ENCODE data around the gene ZNF74. TPM values are rescaled to one million over a fixed set of nuclear protein-coding genes. Genes with fewer than 3 reads are reported as not detected.
"Not testable (repeated sequence)": the region's sequence is repeated elsewhere in the genome, so short reads cannot be mapped to it uniquely, and the experiment has no call there.

The ZNF74 gene
- total and polyA plus RNA-seq, 12 donors: 1.4 to 6.7 (median 4.4) TPM

DNA sequence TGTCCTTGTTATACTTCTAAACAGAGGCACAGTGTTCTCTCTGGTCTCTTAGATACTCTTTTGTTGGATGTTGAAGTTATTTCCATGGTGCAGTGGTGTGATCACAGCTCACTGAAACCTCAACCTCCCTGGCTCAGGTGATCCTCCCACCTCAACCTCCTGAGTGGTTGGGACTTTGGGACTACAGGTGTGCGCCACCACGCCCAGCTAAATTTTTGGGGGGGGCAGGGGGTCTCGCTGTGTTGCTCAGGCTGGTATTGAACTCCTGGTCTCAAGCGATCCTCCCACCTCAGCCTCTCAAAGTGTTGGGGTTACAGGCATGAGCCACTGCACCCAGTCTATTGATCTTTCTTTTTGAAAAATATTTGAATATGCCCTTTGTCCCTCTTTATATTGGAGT, 14.9 kb downstream of the ZNF74 start:
- Histone ChIP-seq H3K9me3 (no peaks in the 10 kb centered on the region), H3K27me3 (no peaks in the 10 kb centered on the region), H3K27ac (no peak overlapping the region), H3K36me3 (peaks cover 0 to 42% (median 20%) of the 10 kb centered on the region in 9 donors), H3K4me1 (no peaks in the 10 kb centered on the region), H3K4me3 (no peak overlapping the region)
- intact Hi-C loops (cut with DNase I): no loop called here
- DNase-seq (no peak), ATAC-seq (no peak)
- TF ChIP-seq, protein P1, sequence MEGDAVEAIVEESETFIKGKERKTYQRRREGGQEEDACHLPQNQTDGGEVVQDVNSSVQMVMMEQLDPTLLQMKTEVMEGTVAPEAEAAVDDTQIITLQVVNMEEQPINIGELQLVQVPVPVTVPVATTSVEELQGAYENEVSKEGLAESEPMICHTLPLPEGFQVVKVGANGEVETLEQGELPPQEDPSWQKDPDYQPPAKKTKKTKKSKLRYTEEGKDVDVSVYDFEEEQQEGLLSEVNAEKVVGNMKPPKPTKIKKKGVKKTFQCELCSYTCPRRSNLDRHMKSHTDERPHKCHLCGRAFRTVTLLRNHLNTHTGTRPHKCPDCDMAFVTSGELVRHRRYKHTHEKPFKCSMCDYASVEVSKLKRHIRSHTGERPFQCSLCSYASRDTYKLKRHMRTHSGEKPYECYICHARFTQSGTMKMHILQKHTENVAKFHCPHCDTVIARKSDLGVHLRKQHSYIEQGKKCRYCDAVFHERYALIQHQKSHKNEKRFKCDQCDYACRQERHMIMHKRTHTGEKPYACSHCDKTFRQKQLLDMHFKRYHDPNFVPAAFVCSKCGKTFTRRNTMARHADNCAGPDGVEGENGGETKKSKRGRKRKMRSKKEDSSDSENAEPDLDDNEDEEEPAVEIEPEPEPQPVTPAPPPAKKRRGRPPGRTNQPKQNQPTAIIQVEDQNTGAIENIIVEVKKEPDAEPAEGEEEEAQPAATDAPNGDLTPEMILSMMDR (IDR thresholded peaks at IDR 0.05): no peak
- 93 to 95% methylated on average over 4 of the region's 4 CpGs for WGBS, 2 donors

DNA sequence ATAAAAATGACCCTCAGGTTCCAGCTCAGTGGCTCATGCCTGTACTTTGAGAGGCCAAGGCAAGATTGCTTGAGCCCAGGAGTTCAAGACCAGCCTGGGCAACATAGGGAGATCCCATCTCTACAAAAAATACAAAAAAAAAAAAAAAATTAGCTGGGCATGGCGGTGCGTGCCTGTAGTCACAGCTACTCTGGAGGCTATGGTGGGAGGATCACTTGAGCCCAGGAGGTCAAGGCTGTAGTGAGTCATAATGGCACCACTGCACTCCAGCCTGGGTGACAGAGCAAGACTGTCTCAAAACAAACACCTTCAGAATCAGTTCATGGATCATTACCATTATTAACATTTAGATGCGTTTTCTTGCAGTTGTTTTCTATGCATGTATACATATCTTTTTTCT, 15.4 kb downstream of the ZNF74 start:
- H3K9me3 ChIP-seq; H3K4me1 ChIP-seq; DNase-seq; H3K27ac ChIP-seq; H3K27me3 ChIP-seq; ATAC-seq; intact Hi-C loops (cut with DNase I); H3K4me3 ChIP-seq: not testable (repeated sequence)
- 96 to 98% methylated on average over 3 of the region's 3 CpGs for WGBS, 2 donors
- peaks cover 0 to 41% (median 20%) of the 10 kb centered on the region in 9 donors for H3K36me3 ChIP-seq

DNA sequence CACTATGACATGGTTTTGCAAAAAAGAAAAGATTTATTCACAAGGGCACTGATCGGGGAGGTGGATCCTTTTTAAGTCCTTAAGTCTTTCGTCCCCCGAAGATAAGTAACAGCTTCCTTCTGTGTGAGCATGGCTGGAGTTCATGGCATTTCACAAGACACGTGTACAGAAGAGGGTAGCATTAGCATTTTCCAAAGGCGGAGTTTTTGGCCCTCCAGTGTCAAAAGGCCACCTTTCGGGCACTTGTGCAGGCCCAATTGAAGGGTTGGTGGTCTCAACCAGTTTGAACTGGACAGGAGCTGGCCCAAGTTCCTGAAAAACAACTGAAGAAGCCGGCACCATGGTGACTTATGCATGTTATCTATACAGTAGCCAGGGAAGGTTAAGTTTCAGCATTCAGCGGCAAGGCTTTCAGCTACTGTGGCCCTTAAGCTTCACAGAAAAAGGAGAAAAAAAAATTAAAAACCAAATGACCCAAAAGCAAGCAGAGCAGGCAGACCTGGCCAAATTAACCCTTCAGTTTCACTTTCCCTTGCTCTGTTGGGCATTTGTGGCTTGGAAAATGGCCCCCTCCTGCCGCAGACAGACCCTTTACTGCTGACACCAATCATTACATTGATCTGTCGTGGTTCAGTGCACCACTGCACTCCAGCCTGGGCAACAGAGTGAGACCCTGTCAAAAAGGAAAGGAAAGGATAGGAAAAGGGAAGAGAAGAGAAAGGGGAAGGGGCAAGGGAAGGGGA, 18.7 kb downstream of the ZNF74 start:
- DNase-seq (no peak), ATAC-seq (no peak)
- no peaks in the 10 kb centered on the region for H3K9me3 ChIP-seq
- no peaks in the 10 kb centered on the region for H3K4me1 ChIP-seq
- WGBS, 2 donors: 68 to 77% methylated on average over 10 of the region's 10 CpGs
- no peak overlapping the region for H3K27ac ChIP-seq
- peaks cover 0 to 11% (median 0%) of the 10 kb centered on the region in 9 donors for H3K36me3 ChIP-seq
- H3K4me3 ChIP-seq: no peak overlapping the region
- no peaks in the 10 kb centered on the region for H3K27me3 ChIP-seq
- intact Hi-C loops (cut with DNase I): loop anchor here in 4 of 10 donors (10.0 kb wide), 2 partner anchors 162 to 282 kb away; no protein-coding TSS in a partner anchor
- TF ChIP-seq, protein P1 (IDR thresholded peaks at IDR 0.05): no peak

DNA sequence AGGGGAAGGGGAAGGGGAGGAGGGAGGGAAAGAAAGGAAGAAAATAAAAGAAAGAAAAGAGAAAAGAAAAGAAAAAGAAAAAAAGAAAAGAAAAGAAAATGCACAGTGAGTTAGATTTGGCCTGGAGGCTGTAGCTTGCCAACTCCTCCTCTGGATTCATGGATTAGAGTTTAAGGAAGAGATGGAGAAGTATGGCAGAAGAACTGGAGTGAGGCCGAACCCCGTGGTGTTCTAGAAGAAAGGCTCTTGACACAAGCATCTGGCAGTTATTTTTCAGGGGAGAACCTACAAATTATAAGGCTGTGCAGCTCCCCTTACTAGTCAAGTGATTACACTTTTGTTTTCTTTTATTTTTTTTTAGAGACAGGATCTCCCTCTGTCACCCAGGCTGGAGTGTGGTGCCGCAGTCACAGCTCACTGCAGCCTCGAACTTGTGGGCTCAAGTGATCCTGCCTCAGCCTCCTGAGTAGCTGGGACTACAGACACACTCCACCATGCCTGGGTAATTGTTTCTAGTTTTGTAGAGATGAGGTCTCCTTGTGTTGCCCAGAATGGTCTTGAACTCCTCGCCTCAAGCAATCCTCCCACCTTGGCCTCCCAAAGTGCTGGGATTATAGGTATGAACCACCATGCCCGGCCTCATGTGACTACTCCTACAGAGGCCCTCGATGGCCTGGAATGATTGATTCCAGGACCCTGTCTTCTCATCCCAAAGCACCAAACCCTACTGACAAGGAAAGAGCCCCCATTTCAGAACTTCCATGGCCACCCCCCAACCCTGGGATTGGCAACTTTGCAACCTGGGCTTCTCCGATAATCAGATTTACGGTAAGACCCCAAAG, 19.5 kb downstream of the ZNF74 start:
- Histone ChIP-seq H3K27me3 (no peaks in the 10 kb centered on the region), H3K9me3 (no peaks in the 10 kb centered on the region), H3K4me3 (no peak overlapping the region), H3K36me3 (peaks cover 0 to 3% (median 0%) of the 10 kb centered on the region in 9 donors), H3K27ac (no peak overlapping the region), H3K4me1 (peaks cover 0 to 6% (median 3%) of the 10 kb centered on the region in 9 donors)
- ATAC-seq: no peak
- intact Hi-C loops (cut with DNase I): loop anchor here in 5 of 10 donors (2.0 to 10.0 kb wide), 3 partner anchors 43 to 281 kb away; no protein-coding TSS in a partner anchor
- DNase-seq: no peak
- 92% methylated on average over 9 of the region's 9 CpGs for WGBS, 2 donors
- TF ChIP-seq, protein P1 (IDR thresholded peaks at IDR 0.05): no peak
